K562 (cell line): ENCODE results near the gene SMOC2.

ENCODE experiments used
- GMEB1 ChIP-seq: fragments of 250-450 bp; sonication (Bioruptor Pico); IDR thresholded peaks from 2 replicates; pipeline ENCODE4 v1.4.0; 2020; ENCODE audit warnings: mild to moderate bottlenecking
- KLF6 ChIP-seq: fragments of 250-450 bp; sonication (Bioruptor Pico); IDR thresholded peaks from 2 replicates; pipeline ENCODE4 v1.4.0; 2020; ENCODE audit warnings: mild to moderate bottlenecking, moderate library complexity, borderline replicate concordance
- LEF1 ChIP-seq: fragments of 450-650 bp; IDR thresholded peaks from 2 replicates; pipeline ENCODE4 v1.6.1; 2016; ENCODE audit warnings: mild to moderate bottlenecking
- MEF2A ChIP-seq: IDR thresholded peaks from 2 replicates; pipeline ENCODE4 v1.6.1; 2011; ENCODE audit warnings: low read depth, mild to moderate bottlenecking, low read length, moderate library complexity; ENCODE audit not compliant: control insufficient read depth
- SMC3 ChIP-seq: conservative IDR thresholded peaks from 2 replicates; pipeline ENCODE4 v1.6.1; 2011; ENCODE audit warnings: low read depth, low read length, improper control_type of control experiment; ENCODE audit not compliant: insufficient read depth
- ZFX ChIP-seq: sonication (generic); formaldehyde crosslinking; IDR thresholded peaks from 2 replicates; pipeline ENCODE4 v1.8.0; 2022; ENCODE audit warnings: mild to moderate bottlenecking, missing genetic modification reagents, moderate library complexity
- ZNF175 ChIP-seq: fragments of 200-800 bp; sonication (Bioruptor generic); IDR thresholded peaks from 2 replicates; pipeline ENCODE4 v1.6.1; 2016; ENCODE audit warnings: low read depth, mild to moderate bottlenecking, missing genetic modification characterization, missing compliant biosample characterization

GRCh38 chr6:168420084-168420483, 20.9 kb upstream of the SMOC2 start:
- TF ChIP-seq ZNF175 (CRISPR knock-in tag) (no peak), LEF1 (no peak), KLF6 (no peak), SMC3 (no peak), MEF2A (no peak), GMEB1 (CRISPR knock-in tag) (no peak), ZFX (no peak)
